Measurements from ENCODE around the gene PHF1.

GRCh38 chr6:33426590-33427511 is 16.0 kb downstream of the PHF1 start:
- TF ChIP-seq CTCF (IDR thresholded peaks at IDR 0.05) (no peak), POLR2A (IDR thresholded peaks at IDR 0.05) (no peak)

All from esophagus squamous epithelium (tissue), 4 donors.